ENCODE data around the gene C9orf50. TPM values are rescaled to one million over a fixed set of nuclear protein-coding genes. Genes with fewer than 3 reads are reported as not detected.
A peak's percentile ranks its signal among the peaks of the same experiment; 100 is the strongest.

The C9orf50 gene
- total and polyA plus RNA-seq, 4 experiments from 2014 or later, result not detected

DNA sequence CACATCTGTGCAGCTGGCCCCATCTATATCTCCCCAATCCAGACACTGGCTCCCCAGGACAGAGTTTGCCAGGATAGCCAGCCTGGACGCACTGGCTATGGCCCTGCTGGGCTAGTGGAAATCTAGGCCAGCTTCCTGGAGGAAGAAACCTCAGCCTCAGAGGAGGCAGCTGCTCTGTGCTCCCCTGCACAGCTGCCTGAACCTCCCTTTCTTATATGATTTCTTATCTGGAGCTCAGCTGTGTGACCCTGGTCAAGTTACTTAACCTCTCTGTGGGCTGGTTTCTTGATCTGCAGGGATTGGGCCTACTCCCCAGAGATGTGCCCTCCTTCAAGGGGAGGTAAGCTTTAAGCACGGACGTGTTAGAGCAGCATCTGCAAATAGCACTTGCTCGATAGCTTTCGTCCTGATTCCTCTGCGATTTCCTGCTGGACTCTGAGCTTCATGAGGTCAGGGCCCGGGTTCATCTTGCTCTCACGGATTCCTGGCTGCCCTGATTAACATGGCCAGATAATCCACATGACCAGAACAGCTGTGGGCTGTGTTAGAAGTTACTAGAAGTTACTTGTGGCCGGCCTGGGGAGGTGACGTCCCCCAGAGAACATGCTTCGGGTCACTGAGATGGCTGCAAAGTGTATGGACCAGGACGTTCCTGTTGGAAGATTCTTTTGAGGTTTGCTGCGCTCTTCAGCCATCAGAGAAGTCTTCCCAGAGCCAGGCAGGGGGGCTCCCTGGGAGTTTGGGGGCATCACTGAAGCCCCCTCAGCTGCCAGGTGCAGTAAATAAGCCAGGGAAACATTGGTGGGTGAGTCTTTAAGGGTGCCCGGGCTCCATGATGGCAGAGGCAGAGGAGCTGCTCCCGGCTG lies 14.5 kb downstream of the C9orf50 start:
- H3K36me3 ChIP-seq (ENCODE audit: insufficient read depth, low read length), result no peaks in the 10 kb centered on the region
- POLR2A ChIA-PET (ENCODE audit: partially characterized antibody), result interaction anchor here (1.2 to 3.5 kb wide), 6 partner anchors 194 to 468 kb away, joined by 3 to 25 read pairs (median 4); partner anchors contain the start of gene IER5L
- no peak overlapping the region for H3K4me3 ChIP-seq (ENCODE audit: low read length in 2 of 2)
- H3K27ac Mint-ChIP-seq, result peak overlapping the region in 6 of 7 donors; percentile 8 to 86 (median 47)
- H3K27me3 Mint-ChIP-seq, result no peaks in the 10 kb centered on the region
- no peak overlapping the region for H3K27ac ChIP-seq (ENCODE audit: low read depth, low read length)
- no peak for DNase-seq
- H3K36me3 Mint-ChIP-seq, result no peaks in the 10 kb centered on the region
- peaks cover 41% of the 10 kb centered on the region for H3K4me1 ChIP-seq (ENCODE audit: insufficient read depth, low read length)
- no peaks in the 10 kb centered on the region for H3K9me3 ChIP-seq (ENCODE audit: control insufficient read depth in 1 of 2, low read length in 2 of 2)
- CTCF ChIA-PET (ENCODE audit: partially characterized antibody), result interaction anchor here (0.8 to 2.5 kb wide), 10 partner anchors 10 to 475 kb away, joined by 3 to 19 read pairs (median 4); no protein-coding TSS in a partner anchor
- H3K27me3 ChIP-seq (ENCODE audit: insufficient read depth, low read length), result no peaks in the 10 kb centered on the region
- peaks cover 19 to 61% (median 43%) of the 10 kb centered on the region in 4 donors for H3K4me1 Mint-ChIP-seq
- no peaks in the 10 kb centered on the region for H3K9me3 Mint-ChIP-seq
- intact Hi-C loops (cut with micrococcal nuclease), result no loop called here
- H3K4me3 Mint-ChIP-seq, result peak overlapping the region in 1 of 8 donors; percentile 53

DNA sequence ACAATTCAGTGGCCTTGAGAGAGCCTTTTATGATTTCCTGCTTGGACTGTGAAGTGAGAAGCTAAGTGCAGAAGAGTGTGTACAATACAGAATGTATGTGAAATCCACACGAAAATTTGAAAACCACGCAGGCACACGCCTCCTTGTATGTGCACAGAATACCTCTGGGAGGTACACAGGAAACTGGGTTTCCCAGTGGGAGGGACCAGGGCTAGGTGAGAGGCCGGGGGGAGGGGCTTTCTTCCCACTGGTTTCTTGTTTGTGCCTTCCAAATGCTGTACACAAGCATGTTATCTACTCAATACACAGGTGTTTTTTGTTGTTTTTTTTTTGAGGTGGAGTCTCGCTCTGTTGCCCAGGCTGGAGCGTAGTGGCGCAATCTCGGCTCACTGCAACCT lies 16.1 kb downstream of the C9orf50 start:
- Mint-ChIP-seq H3K4me1 (peaks cover 15 to 52% (median 35%) of the 10 kb centered on the region in 4 donors), H3K27ac (peak overlapping the region; percentile 45 to 87 (median 67))

DNA sequence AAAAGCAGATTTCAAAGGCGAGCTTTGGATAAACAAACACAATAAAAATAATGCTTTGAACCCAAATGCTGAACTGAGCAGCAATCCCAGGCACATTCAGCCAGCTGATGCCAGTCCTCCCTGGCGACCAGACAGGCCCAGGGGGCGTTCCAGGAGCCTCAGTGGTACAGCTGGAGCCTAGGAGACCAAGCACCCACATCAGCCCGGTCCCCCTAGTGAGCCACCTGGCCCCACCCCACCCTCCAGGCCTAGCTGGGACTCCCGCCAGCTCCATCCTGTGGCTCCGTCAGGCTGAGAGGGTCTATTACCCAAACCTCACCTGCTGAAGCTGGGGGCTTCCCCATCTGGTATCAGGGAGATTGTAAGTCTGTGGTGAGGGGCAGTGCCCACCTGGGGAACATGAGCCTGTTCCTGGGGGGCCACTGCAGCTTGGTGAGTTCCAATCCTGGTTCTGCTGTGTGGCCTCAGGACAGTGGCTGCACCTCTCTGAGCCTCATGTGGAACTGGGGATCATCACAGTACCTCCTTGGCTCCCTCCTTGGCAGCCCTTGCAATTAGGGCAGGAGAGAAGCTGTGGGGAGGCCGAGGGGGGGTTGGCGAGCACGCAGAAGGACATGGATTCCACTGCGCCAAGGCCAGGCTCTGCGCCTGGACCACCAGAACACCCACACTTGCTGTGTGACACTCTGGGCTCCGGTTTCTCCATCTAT lies 16.7 kb downstream of the C9orf50 start:
- Histone ChIP-seq H3K9me3 (ENCODE audit: control insufficient read depth in 1 of 2, low read length in 2 of 2) (no peaks in the 10 kb centered on the region), H3K4me1 (ENCODE audit: insufficient read depth, low read length) (peaks cover 28% of the 10 kb centered on the region), H3K27me3 (ENCODE audit: insufficient read depth, low read length) (no peaks in the 10 kb centered on the region), H3K27ac (ENCODE audit: low read depth, low read length) (no peak overlapping the region), H3K36me3 (ENCODE audit: insufficient read depth, low read length) (no peaks in the 10 kb centered on the region), H3K4me3 (ENCODE audit: low read length in 2 of 2) (no peak overlapping the region)
- ChIA-PET POLR2A (ENCODE audit: partially characterized antibody) (interaction anchor here (1.0 to 1.5 kb wide), 5 partner anchors 8 to 465 kb away, joined by 3 to 4 read pairs (median 4); partner anchors contain the start of gene IER5L), CTCF (ENCODE audit: partially characterized antibody) (interaction anchor here (1.4 to 2.5 kb wide), 4 partner anchors 430 to 472 kb away, joined by 3 to 19 read pairs (median 6); no protein-coding TSS in a partner anchor)
- H3K4me1 Mint-ChIP-seq, result peaks cover 12 to 48% (median 33%) of the 10 kb centered on the region in 4 donors
- no peaks in the 10 kb centered on the region for H3K9me3 Mint-ChIP-seq
- no peaks in the 10 kb centered on the region for H3K36me3 Mint-ChIP-seq
- peak overlapping the region in 4 of 8 donors; percentile 43 to 63 (median 47) for H3K4me3 Mint-ChIP-seq
- H3K27me3 Mint-ChIP-seq, result no peaks in the 10 kb centered on the region
- no peak for DNase-seq
- peak overlapping the region in 5 of 7 donors; percentile 45 to 87 (median 62) for H3K27ac Mint-ChIP-seq
- intact Hi-C loops (cut with micrococcal nuclease), result no loop called here

More for the DNA sequence above, 16.1 kb downstream of the C9orf50 start:
- ChIA-PET CTCF (ENCODE audit: partially characterized antibody) (interaction anchor here (1.4 to 2.5 kb wide), 5 partner anchors 33 to 473 kb away, joined by 3 to 19 read pairs (median 4); no protein-coding TSS in a partner anchor), POLR2A (ENCODE audit: partially characterized antibody) (interaction anchor here (1.0 to 1.5 kb wide), 6 partner anchors 8 to 466 kb away, joined by 3 to 4 read pairs (median 4); partner anchors contain the start of gene IER5L)
- H3K27me3 Mint-ChIP-seq, result no peaks in the 10 kb centered on the region
- no peaks in the 10 kb centered on the region for H3K9me3 Mint-ChIP-seq
- no peaks in the 10 kb centered on the region for H3K36me3 ChIP-seq (ENCODE audit: insufficient read depth, low read length)
- no peaks in the 10 kb centered on the region for H3K36me3 Mint-ChIP-seq
- H3K27ac ChIP-seq (ENCODE audit: low read depth, low read length), result no peak overlapping the region
- intact Hi-C loops (cut with micrococcal nuclease), result no loop called here
- no peak for DNase-seq
- H3K4me3 Mint-ChIP-seq, result peak overlapping the region in 6 of 8 donors; percentile 39 to 63 (median 47)
- H3K4me1 ChIP-seq (ENCODE audit: insufficient read depth, low read length), result peaks cover 31% of the 10 kb centered on the region
- no peaks in the 10 kb centered on the region for H3K27me3 ChIP-seq (ENCODE audit: insufficient read depth, low read length)
- H3K4me3 ChIP-seq (ENCODE audit: low read length in 2 of 2), result no peak overlapping the region
- H3K9me3 ChIP-seq (ENCODE audit: control insufficient read depth in 1 of 2, low read length in 2 of 2), result no peaks in the 10 kb centered on the region

DNA sequence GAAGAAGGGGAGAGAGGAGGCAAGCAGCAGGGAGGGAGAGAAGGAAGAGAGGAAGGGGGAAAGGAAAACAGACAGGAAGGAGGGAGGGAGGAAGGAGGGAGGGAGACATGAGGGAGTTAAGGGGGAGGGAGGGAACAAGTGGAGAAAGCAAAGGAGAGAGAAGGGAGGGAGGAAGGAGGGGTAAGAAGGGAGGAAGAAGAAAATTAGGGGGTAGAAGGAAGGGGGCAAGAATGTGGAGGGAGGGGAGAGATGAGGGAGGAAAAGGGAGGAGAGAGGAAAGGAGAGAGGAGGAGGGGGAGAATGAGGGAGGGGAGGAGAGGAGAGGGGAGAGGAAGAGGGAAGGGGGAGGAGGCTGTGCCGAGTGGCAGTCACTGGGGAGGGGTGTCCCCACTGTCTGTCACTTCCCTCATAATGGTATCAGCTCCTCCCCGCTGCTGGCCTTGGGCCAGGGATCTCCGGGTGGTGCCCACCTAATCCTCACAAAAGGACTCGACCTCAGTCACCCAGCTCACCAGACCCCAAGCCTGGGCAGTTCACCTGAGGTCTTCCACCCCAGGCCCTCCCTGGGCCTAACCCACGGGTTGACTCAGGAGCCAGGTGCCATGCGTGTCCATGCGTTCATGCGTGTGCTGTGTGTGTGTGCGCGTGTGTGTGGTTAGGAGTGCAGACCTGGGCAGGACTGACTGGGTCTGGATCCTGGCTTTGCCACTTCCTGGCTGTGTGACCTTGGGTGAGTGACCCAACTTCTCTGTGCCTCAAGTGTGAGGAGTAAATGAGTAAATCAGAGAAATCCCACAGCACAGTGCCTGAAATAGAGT lies 18.1 kb downstream of the C9orf50 start:
- peaks cover 36% of the 10 kb centered on the region for H3K4me1 ChIP-seq (ENCODE audit: insufficient read depth, low read length)
- POLR2A ChIA-PET (ENCODE audit: partially characterized antibody), result no interaction called here
- no peak overlapping the region for H3K4me3 ChIP-seq (ENCODE audit: low read length in 2 of 2)
- CTCF ChIA-PET (ENCODE audit: partially characterized antibody), result no interaction called here
- peak overlapping the region in 3 of 7 donors; percentile 46 to 63 (median 57) for H3K27ac Mint-ChIP-seq
- H3K27ac ChIP-seq (ENCODE audit: low read depth, low read length), result no peak overlapping the region
- intact Hi-C loops (cut with micrococcal nuclease), result no loop called here
- no peak for DNase-seq
- H3K27me3 ChIP-seq (ENCODE audit: insufficient read depth, low read length), result peaks cover 6% of the 10 kb centered on the region
- H3K9me3 ChIP-seq (ENCODE audit: control insufficient read depth in 1 of 2, low read length in 2 of 2), result no peaks in the 10 kb centered on the region
- no peaks in the 10 kb centered on the region for H3K36me3 ChIP-seq (ENCODE audit: insufficient read depth, low read length)
- H3K27me3 Mint-ChIP-seq, result no peaks in the 10 kb centered on the region
- H3K4me3 Mint-ChIP-seq, result no peak overlapping the region
- no peaks in the 10 kb centered on the region for H3K36me3 Mint-ChIP-seq
- peaks cover 0 to 2% (median 0%) of the 10 kb centered on the region in 8 donors for H3K9me3 Mint-ChIP-seq
- peaks cover 17 to 45% (median 32%) of the 10 kb centered on the region in 4 donors for H3K4me1 Mint-ChIP-seq

DNA sequence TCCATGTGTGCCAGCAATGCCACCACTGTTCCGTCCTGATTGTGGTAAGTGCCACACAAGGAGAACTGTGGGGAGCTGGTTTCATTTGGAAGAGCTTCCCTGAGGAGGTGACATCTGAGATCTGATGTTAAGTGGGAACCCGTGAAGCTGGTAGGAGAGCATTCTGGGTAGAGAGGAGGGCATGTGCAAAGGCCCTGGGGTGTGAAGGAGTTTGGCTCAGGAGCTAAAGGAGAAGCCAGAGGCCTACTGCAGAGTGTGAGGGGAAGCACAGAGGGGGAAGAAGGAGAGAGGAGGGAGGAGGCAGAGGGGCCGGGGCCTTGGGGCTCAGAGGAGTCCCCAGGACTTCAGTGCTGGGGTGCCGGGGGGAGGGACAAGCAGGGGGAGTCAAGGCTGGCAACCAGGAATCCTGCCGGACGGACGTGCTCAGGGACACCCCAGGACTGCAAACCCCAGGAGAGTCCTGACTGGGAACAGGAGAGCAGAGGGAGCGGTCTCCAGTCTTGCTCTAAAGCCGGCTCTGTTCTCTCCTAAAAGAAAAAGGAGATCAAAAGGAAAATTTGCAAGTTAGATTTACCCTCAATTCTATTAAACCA lies 19.7 kb downstream of the C9orf50 start:
- no peak for DNase-seq
- Histone ChIP-seq H3K4me1 (ENCODE audit: insufficient read depth, low read length) (peaks cover 33% of the 10 kb centered on the region), H3K9me3 (ENCODE audit: control insufficient read depth in 1 of 2, low read length in 2 of 2) (no peaks in the 10 kb centered on the region), H3K27ac (ENCODE audit: low read depth, low read length) (no peak overlapping the region), H3K36me3 (ENCODE audit: insufficient read depth, low read length) (no peaks in the 10 kb centered on the region), H3K4me3 (ENCODE audit: low read length in 2 of 2) (no peak overlapping the region), H3K27me3 (ENCODE audit: insufficient read depth, low read length) (peaks cover 6% of the 10 kb centered on the region)
- peaks cover 11 to 38% (median 25%) of the 10 kb centered on the region in 4 donors for H3K4me1 Mint-ChIP-seq
- peak overlapping the region in 1 of 7 donors; percentile 7 for H3K27ac Mint-ChIP-seq
- no peak overlapping the region for H3K4me3 Mint-ChIP-seq
- CTCF ChIA-PET (ENCODE audit: partially characterized antibody), result interaction anchor here (1.5 kb wide), 1 partner anchor 469 kb away, joined by 5 read pairs; no protein-coding TSS in a partner anchor
- POLR2A ChIA-PET (ENCODE audit: partially characterized antibody), result no interaction called here
- intact Hi-C loops (cut with micrococcal nuclease), result no loop called here
- no peaks in the 10 kb centered on the region for H3K27me3 Mint-ChIP-seq
- H3K9me3 Mint-ChIP-seq, result peaks cover 0 to 2% (median 0%) of the 10 kb centered on the region in 8 donors
- H3K36me3 Mint-ChIP-seq, result no peaks in the 10 kb centered on the region

DNA sequence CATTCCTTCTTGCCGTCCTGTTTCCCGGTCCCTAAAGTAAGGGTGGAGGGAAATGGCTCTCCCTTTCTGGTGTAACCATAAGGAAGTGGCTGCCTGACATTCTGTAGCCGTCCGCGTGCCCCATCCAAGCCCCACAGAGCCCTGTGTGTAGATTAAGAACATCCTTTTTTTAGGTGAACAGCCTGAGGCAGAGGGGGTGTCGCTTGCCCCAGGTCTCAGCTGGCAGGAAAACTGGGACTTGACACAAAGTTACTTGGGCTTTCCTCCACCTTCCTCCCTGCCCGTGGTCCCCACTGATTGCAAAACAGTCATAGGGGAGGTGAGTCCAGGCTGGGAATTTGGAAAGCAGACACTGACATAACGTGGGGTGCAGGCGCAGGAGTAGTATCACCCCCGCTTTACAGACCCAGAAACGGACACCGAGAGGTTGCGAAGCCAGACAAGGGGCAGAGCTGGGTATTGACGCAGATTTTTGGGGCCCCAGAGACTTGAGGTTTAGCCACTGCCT lies 22.8 kb downstream of the C9orf50 start:
- Histone ChIP-seq H3K36me3 (ENCODE audit: insufficient read depth, low read length) (no peaks in the 10 kb centered on the region), H3K4me1 (ENCODE audit: insufficient read depth, low read length) (peaks cover 26% of the 10 kb centered on the region), H3K9me3 (ENCODE audit: control insufficient read depth in 1 of 2, low read length in 2 of 2) (no peaks in the 10 kb centered on the region), H3K27ac (ENCODE audit: low read depth, low read length) (peak overlapping the region; percentile 47), H3K27me3 (ENCODE audit: insufficient read depth, low read length) (peaks cover 6% of the 10 kb centered on the region), H3K4me3 (ENCODE audit: low read length in 2 of 2) (peak overlapping the region in 1 of 2 donors; percentile 45)
- no peak for DNase-seq
- peaks cover 9 to 42% (median 18%) of the 10 kb centered on the region in 4 donors for H3K4me1 Mint-ChIP-seq
- ChIA-PET POLR2A (ENCODE audit: partially characterized antibody) (interaction anchor here (1.1 to 3.2 kb wide), 5 partner anchors 10 to 420 kb away, joined by 3 to 17 read pairs (median 4); partner anchors contain the start of gene IER5L), CTCF (ENCODE audit: partially characterized antibody) (interaction anchor here (1.0 to 1.3 kb wide), 2 partner anchors 13 to 424 kb away, joined by 4 to 6 read pairs; no protein-coding TSS in a partner anchor)
- no peaks in the 10 kb centered on the region for H3K36me3 Mint-ChIP-seq
- peak overlapping the region in 6 of 7 donors; percentile 24 to 87 (median 64) for H3K27ac Mint-ChIP-seq
- H3K27me3 Mint-ChIP-seq, result no peaks in the 10 kb centered on the region
- H3K4me3 Mint-ChIP-seq, result peak overlapping the region; percentile 33 to 79 (median 68)
- intact Hi-C loops (cut with micrococcal nuclease), result no loop called here
- H3K9me3 Mint-ChIP-seq, result peaks cover 0 to 2% (median 0%) of the 10 kb centered on the region in 8 donors
